CD4-positive, alpha-beta T cell (primary cell): ENCODE data around the gene CLRN3. TPM values are rescaled to one million over a fixed set of nuclear protein-coding genes. Genes with fewer than 3 reads are reported as not detected.

ENCODE experiments used
- ATAC-seq: fragments of 200-7000 bp; cut with Tn5 transposase; one replicate; pipeline ENCODE4 v1.10.0; 2022; ENCODE audit warnings: mild to moderate bottlenecking; ENCODE audit not compliant: poor library complexity
- CTCF ChIA-PET: fragments of 350-600 bp; sonication (Branson Sonifier 250); formaldehyde crosslinking; loops from one replicate; lab custom pipeline; 2021; ENCODE audit warnings: antibody characterized with exemption, inconsistent platforms; lab: Charles Lee
- POLR2A ChIA-PET: fragments of 350-600 bp; sonication (Branson Sonifier 250); formaldehyde crosslinking; loops from one replicate; lab custom pipeline; 2021; ENCODE audit warnings: antibody characterized with exemption, inconsistent platforms; lab: Charles Lee
- DNase-seq, 14 experiments: peaks; one replicate each; pipeline ENCODE4 v3.0.0-alpha.2; 2013 to 2020; ENCODE audit warnings: mixed read lengths in 2 of 14
- H3K27ac ChIP-seq, 2 donors: one replicate each; pipeline versions ENCODE4 v1.5.1 to v1.7.0; 2013; ENCODE audit warnings: low read length in 2 of 2, low read depth in 1 of 2, mild to moderate bottlenecking in 1 of 2
- H3K27me3 ChIP-seq, 2 experiments: 1 replicate in 1 of 2; 2 replicates in 1 of 2; pipeline versions ENCODE4 v1.6.1 to v1.7.0; 2013; ENCODE audit warnings: low read length in 2 of 2, control low read depth in 1 of 2, mild to moderate bottlenecking in 1 of 2, moderate library complexity in 1 of 2; ENCODE audit not compliant: insufficient read depth in 2 of 2, control insufficient read depth in 1 of 2
- H3K36me3 ChIP-seq: one replicate; pipeline ENCODE4 v1.6.1; 2013; ENCODE audit warnings: low read length, control low read depth; ENCODE audit not compliant: insufficient read depth
- H3K4me1 ChIP-seq: one replicate; pipeline ENCODE4 v1.6.1; 2013; ENCODE audit warnings: low read length, control low read depth; ENCODE audit not compliant: insufficient read depth
- H3K4me3 ChIP-seq: one replicate; pipeline ENCODE4 v1.5.1; 2013; ENCODE audit warnings: mild to moderate bottlenecking, low read length, moderate library complexity
- H3K9me3 ChIP-seq, 2 experiments: 1 replicate in 1 of 2; 2 replicates in 1 of 2; pipeline versions ENCODE4 v1.6.1 to v1.7.0; 2013; ENCODE audit warnings: low read length in 2 of 2, mild to moderate bottlenecking in 2 of 2, control low read depth in 1 of 2, moderate library complexity in 1 of 2; ENCODE audit not compliant: control insufficient read depth in 1 of 2, insufficient read depth in 1 of 2
- H3K27ac Mint-ChIP-seq: one replicate; pipeline ENCODE4 v1.8.0; 2020; ENCODE audit warnings: mixed read lengths
- H3K27me3 Mint-ChIP-seq: one replicate; pipeline ENCODE4 v1.8.0; 2021; ENCODE audit warnings: mixed read lengths
- H3K36me3 Mint-ChIP-seq: one replicate; pipeline ENCODE4 v1.8.0; 2021; ENCODE audit warnings: low read depth, mixed read lengths
- H3K4me1 Mint-ChIP-seq: one replicate; pipeline ENCODE4 v1.8.0; 2021; ENCODE audit warnings: low read depth, mixed read lengths
- H3K4me3 Mint-ChIP-seq: one replicate; pipeline ENCODE4 v1.8.0; 2020; ENCODE audit warnings: mild to moderate bottlenecking, mixed read lengths
- H3K9me3 Mint-ChIP-seq: one replicate; pipeline ENCODE4 v1.8.0; 2020; ENCODE audit warnings: mixed read lengths
- CTCF ChIP-seq: fragments of 200-600 bp; IDR thresholded peaks from one replicate; pipeline ENCODE4 v1.8.0; 2022; ENCODE audit warnings: antibody characterized with exemption, mild to moderate bottlenecking
- intact Hi-C, 2 experiments: fragments of 100-400 bp; cut with DNase I in 1 of 2; cut with micrococcal nuclease in 1 of 2; formaldehyde crosslinking; loops; one replicate each; pipeline versions ENCODE4 v1.15.1 to v1.9.0; 2023 to 2025; cut with DNase I, micrococcal nuclease
- total RNA-seq, 174 experiments: library from RNA in 2 of 174; stranded (reverse) in 2 of 174; gene quantifications; one replicate each; pipeline ENCODE4 v1.2.3 and lab custom pipeline; 2021 to 2026

The CLRN3 gene
- total RNA-seq, 2 experiments from 2014 or later: not detected

DNA sequence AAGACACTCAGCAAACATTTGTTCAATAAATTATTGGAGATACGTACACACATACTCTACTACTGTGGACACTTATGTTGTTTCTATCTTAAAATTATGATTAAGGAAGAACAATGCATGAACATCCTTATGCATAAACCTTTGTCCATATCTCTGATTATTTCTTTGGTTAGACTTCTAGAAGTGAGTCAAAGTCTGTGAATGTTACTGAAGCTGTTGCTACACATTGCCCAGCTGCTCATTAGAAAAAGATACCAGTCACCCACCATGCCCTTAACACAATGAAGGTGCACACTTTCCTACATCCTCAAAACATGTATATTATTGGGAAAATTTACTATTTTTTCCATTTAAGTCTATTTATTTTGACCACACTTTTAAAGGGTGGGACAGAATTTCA, 1.4 kb upstream of the CLRN3 start:
- ATAC-seq (no peak), DNase-seq (no peak)
- H3K36me3 ChIP-seq: no peaks in the 10 kb centered on the region
- H3K27me3 ChIP-seq: peaks cover 0 to 7% of the 10 kb centered on the region in 2 experiments
- Mint-ChIP-seq H3K36me3 (no peaks in the 10 kb centered on the region), H3K27ac (no peak overlapping the region), H3K27me3 (peaks cover 13% of the 10 kb centered on the region), H3K4me1 (no peaks in the 10 kb centered on the region), H3K9me3 (peaks cover 4% of the 10 kb centered on the region), H3K4me3 (no peak overlapping the region)
- ChIA-PET POLR2A (no interaction called here), CTCF (no interaction called here)
- intact Hi-C loops: no loop called here
- TF ChIP-seq CTCF: no peak
- H3K4me1 ChIP-seq: no peaks in the 10 kb centered on the region
- no peak overlapping the region for H3K27ac ChIP-seq
- H3K4me3 ChIP-seq: no peak overlapping the region
- H3K9me3 ChIP-seq: no peaks in the 10 kb centered on the region

DNA sequence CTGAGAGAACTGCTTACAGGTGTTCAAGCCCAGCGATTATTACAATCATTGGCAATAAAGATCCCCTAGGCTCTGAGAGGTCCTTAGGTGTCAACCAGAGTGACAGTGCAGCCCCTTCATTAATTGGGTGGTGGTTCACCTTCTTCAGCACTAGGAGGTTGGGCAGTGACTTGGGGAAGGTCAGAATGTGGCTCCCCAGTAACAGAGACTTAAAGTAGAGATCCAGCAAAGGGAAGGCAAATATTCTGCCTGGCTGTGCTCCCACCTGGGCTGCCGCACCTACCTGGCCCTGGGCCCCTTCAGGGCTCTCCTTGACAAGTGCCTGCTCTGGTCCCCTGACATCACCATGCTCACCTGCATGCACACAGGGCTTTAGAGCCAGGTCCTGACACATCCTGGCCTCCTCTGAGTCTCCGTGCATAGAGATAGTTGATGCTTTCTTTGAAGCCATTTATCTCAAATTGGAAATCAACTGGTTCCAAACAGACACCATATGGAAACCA, 1.9 kb downstream of the CLRN3 start:
- Mint-ChIP-seq H3K27ac (no peak overlapping the region), H3K4me1 (no peaks in the 10 kb centered on the region), H3K4me3 (no peak overlapping the region), H3K36me3 (no peaks in the 10 kb centered on the region), H3K9me3 (no peaks in the 10 kb centered on the region), H3K27me3 (peaks cover 4% of the 10 kb centered on the region)
- Histone ChIP-seq H3K9me3 (no peaks in the 10 kb centered on the region), H3K36me3 (no peaks in the 10 kb centered on the region), H3K4me1 (no peaks in the 10 kb centered on the region), H3K27ac (no peak overlapping the region), H3K4me3 (no peak overlapping the region), H3K27me3 (no peaks in the 10 kb centered on the region)
- DNase-seq (no peak), ATAC-seq (no peak)
- ChIA-PET CTCF (no interaction called here), POLR2A (no interaction called here)
- intact Hi-C loops: no loop called here
- TF ChIP-seq CTCF: no peak

DNA sequence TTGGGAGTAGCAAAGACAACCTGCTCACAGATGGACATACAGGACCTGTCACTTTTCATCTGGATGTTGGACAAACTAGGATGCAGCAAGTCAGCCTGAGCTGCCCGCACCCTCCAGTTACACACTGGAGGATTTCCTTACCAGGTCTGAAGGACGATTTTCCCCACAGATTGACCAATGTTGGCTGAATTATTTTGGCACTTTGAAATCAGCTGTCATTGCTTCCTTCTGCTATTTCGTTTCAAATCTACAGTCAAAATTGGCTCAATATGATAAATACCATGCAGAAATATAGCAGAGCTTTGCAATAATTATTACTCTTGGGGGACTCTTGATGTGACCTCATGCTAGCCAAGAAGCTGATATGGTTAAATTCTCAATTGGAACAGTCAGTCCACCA, 2.5 kb downstream of the CLRN3 start:
- H3K9me3 ChIP-seq: no peaks in the 10 kb centered on the region
- no peak for ATAC-seq
- H3K36me3 Mint-ChIP-seq: no peaks in the 10 kb centered on the region
- no peaks in the 10 kb centered on the region for H3K27me3 ChIP-seq
- ChIA-PET POLR2A (no interaction called here), CTCF (no interaction called here)
- no peaks in the 10 kb centered on the region for H3K4me1 ChIP-seq
- H3K36me3 ChIP-seq: no peaks in the 10 kb centered on the region
- H3K27ac ChIP-seq: no peak overlapping the region
- no peak overlapping the region for H3K4me3 Mint-ChIP-seq
- DNase-seq: no peak
- no peaks in the 10 kb centered on the region for H3K4me1 Mint-ChIP-seq
- H3K4me3 ChIP-seq: no peak overlapping the region
- intact Hi-C loops: no loop called here
- H3K9me3 Mint-ChIP-seq: no peaks in the 10 kb centered on the region
- no peak overlapping the region for H3K27ac Mint-ChIP-seq
- H3K27me3 Mint-ChIP-seq: peaks cover 4% of the 10 kb centered on the region
- TF ChIP-seq CTCF: no peak
